D721Med (cell line): Measurements from ENCODE around the gene PTPN13.

Experiments
- DNase-seq: peaks from one replicate; pipeline ENCODE4 v3.0.0; 2011; ENCODE audit warnings: low spot score; ENCODE audit not compliant: insufficient read length
- FAIRE-seq: peaks from 2 replicates; lab custom pipeline; 2011; peaks lifted over from hg19 to GRCh38; lab: Jason Lieb, UNC
- TF ChIP-seq, protein P1 (sequence below): IDR thresholded peaks from 2 replicates; pipeline ENCODE4 v1.5.1; 2012; ENCODE audit warnings: mild to moderate bottlenecking, control low read depth; ENCODE audit not compliant: insufficient read depth; ENCODE audit errors: missing control alignments

Gene PTPN13

DNA sequence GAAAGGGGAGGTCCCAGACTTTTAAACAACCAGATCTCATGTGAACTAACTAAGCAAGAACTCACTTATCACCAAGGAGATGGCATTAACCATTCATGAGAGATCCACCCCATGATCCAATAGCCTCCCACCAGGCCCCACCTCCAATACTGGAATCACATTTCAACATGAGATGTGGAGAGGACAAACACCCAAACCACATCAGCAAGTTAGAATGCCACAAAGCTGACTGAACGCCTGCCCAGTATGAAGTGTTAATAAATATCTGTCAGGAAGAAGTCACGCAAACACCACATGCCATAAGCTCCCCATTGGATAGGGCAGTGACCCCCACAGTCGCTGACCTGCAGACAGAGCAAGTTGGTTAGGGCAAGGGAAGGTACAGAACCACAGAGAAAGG is 240.8 kb downstream of the PTPN13 start:
- DNase-seq (no peak), FAIRE-seq (no peak)
- TF ChIP-seq, protein P1, sequence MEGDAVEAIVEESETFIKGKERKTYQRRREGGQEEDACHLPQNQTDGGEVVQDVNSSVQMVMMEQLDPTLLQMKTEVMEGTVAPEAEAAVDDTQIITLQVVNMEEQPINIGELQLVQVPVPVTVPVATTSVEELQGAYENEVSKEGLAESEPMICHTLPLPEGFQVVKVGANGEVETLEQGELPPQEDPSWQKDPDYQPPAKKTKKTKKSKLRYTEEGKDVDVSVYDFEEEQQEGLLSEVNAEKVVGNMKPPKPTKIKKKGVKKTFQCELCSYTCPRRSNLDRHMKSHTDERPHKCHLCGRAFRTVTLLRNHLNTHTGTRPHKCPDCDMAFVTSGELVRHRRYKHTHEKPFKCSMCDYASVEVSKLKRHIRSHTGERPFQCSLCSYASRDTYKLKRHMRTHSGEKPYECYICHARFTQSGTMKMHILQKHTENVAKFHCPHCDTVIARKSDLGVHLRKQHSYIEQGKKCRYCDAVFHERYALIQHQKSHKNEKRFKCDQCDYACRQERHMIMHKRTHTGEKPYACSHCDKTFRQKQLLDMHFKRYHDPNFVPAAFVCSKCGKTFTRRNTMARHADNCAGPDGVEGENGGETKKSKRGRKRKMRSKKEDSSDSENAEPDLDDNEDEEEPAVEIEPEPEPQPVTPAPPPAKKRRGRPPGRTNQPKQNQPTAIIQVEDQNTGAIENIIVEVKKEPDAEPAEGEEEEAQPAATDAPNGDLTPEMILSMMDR, result no peak

DNA sequence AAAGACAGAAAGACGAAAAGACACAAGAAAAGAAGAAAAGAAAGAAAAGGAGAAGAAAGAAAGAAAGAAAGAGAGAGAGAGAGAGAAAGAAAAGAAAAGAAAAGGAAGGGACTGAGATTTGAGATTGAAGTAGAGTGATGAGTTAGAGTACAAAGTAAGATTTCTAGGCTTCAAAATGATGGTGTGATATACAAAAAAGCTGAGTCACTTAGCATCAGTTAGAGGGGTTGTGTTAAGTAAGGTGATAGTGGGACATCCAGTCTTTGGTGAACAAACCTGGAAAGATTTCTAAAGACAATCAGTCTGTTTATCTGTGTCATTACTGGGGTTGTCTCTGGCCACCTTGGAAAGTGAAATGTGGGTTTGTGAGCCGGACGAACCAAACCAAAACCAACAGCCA is 241.6 kb downstream of the PTPN13 start:
- DNase-seq (no peak), FAIRE-seq (no peak)
- TF ChIP-seq, protein P1, result no peak

DNA sequence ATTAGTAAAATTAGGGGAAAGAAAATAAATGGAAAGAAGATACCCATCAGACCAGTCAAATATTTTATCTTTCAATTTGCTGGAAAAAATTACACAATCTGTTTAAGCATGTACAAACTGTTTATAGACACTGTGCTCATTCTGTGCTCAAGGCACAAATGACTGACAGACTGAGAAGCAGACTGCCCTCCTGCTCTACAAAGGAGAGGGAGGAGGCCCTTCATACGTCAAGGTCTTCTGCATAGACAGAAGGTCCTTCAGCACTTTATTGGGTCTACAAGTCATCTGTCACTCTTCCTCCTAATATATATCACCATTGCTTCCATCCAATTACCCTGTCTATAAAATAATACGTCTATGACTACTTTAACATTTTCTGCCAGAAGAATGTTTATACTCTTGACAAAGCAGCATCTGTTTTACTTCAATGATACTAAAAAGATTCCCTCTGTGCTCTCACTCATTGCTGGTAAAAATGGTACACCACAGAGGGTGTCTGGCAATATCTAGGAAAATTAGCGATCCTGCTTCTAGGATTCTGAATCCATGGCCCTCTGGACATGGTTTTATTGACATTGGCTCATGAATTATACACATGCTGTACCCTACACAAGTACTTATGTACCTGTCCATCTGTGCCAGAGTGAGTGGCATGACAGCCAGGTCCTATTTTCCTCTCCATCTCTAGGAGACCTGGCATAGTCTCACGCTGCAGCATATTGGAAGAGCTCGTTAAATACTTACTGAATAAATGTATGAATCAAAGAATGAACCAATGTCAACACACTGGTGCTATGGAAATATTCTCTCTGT is 243.8 kb downstream of the PTPN13 start:
- no peak for FAIRE-seq
- TF ChIP-seq, protein P1, result no peak
- no peak for DNase-seq

DNA sequence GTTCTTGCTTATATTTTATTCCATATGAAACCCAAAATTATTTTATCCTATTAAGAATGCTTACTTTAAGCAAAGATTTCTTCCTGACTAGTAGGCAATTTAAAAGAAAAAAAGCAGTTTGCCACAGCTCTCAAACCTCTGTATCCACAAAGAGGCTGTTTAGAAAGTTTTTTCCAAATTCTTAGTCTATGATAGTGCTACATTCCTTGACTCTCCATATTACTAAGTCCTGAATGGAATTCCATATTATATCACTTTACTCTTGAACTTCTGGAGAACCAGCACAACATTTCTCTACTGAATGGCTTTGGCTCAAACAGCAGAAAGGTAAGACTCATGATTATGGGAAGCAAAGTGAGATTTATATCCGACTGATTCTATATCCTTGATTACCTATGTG is 246.7 kb downstream of the PTPN13 start:
- DNase-seq (no peak), FAIRE-seq (no peak)
- TF ChIP-seq, protein P1, result no peak

DNA sequence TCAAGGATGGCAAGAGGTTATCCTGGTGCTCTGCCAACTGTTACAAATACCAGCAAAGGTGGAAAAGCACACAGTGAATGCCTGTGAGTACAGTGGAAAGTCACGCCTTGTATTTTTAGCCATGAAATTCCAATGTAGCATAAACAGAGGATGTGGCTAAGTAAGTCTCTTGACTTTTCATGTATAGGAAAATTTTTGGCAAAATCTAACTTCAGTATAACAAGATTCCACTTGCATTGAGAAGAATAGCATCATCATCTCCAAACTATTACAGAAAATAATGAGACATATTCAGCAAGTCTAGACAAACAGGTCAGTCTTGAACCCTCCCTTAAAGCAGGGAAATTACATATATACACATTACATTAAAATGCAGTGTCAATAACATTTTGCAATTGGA is 247.2 kb downstream of the PTPN13 start:
- FAIRE-seq, result no peak
- TF ChIP-seq, protein P1, result no peak

DNA sequence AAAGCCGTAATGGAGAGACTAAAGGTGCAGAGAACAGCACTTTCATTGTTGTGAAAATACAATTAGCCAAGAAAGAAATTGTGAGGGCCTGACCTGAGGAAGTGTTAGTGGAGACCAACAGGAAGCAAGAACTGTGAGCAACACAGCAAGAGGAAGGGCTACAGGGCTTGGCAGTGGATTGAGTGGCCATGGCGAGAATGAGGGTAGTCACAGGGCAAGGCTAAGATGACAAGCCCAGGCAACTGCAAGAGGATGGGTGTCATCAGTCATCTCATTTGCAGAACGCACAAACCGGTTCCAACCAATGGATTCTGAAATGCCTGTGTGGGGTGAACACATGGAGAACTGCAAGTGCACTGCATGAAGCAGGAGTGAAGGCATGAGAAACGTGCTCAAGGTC is 251.5 kb downstream of the PTPN13 start:
- no peak for FAIRE-seq
- DNase-seq, result no peak

More for the DNA sequence above, 247.2 kb downstream of the PTPN13 start:
- no peak for DNase-seq

More for the DNA sequence above, 251.5 kb downstream of the PTPN13 start:
- TF ChIP-seq, protein P1, result no peak
